Right cardiac atrium (tissue), 5 donors: ENCODE measurements around the gene MRPL45. TPM values are rescaled to one million over a fixed set of nuclear protein-coding genes. Genes with fewer than 3 reads are reported as not detected.
A peak's percentile ranks its signal among the peaks of the same experiment; 100 is the strongest.

ENCODE experiments used
- ATAC-seq, 2 donors: fragments of 200-7000 bp; cut with Tn5 transposase; one replicate each; pipeline versions ENCODE4 v1.8.0 to v1.9.1; 2020; ENCODE audit warnings: moderate library complexity in 2 of 2, mild to moderate bottlenecking in 1 of 2
- DNase-seq, 3 donors: peaks; one replicate each; pipeline ENCODE4 v3.0.0-alpha.2; 2020
- H3K27ac ChIP-seq: one replicate; pipeline ENCODE4 v1.5.1; 2013; ENCODE audit warnings: mild to moderate bottlenecking, low read length, control low read depth, moderate library complexity
- H3K27me3 ChIP-seq: one replicate; pipeline ENCODE4 v1.6.1; 2013; ENCODE audit not compliant: control insufficient read depth, insufficient read depth
- H3K4me1 ChIP-seq: one replicate; pipeline ENCODE4 v1.6.1; 2013; ENCODE audit warnings: low read length; ENCODE audit not compliant: control insufficient read depth, insufficient read depth
- H3K4me3 ChIP-seq: one replicate; pipeline ENCODE4 v1.5.1; 2013; ENCODE audit warnings: low read length, control low read depth
- H3K9me3 ChIP-seq: one replicate; pipeline ENCODE4 v1.6.1; 2013; ENCODE audit warnings: low read length; ENCODE audit not compliant: control insufficient read depth
- WGBS: extraction: QIAGEN DNeasy Blood & Tissue Kit; methylation state at CpG from one replicate; pipeline ENCODE4 v1.1.7; 2013; 5-methylcytosine and 5-hydroxymethylcytosine counted together
- intact Hi-C, 4 donors: fragments of 100-400 bp; cut with DNase I; formaldehyde crosslinking; loops; one replicate each; pipeline versions ENCODE4 v1.11.0 to v1.14.0; 2022 to 2023
- polyA plus RNA-seq: library from polyadenylated mRNA; stranded (reverse); fragments of 200-250 nt; gene quantifications from one replicate; pipeline ENCODE4 v1.2.3, GENCODE V29; 2013
- total RNA-seq, 4 donors: library from RNA; stranded (reverse); fragmentation: NEBNext Ultra II Directional; extraction: Animal tissue kit (Norgen Biotek cat#: 25700); gene quantifications; one replicate each; pipeline ENCODE4 v1.2.1, GENCODE V29; 2021
- donor health status: healthy with polysubstance abuse.
- donor health status: DM: no; HTN: yes; CAD: no.
- donor health status: DM: no; HTN: no; CAD: no.
- donor health status: DM: no; HTN: yes; CAD: no; lungs with severe emphysema.
- donor health status: DM: yes; HTN: yes; CAD: no.

The MRPL45 gene
- total and polyA plus RNA-seq, 5 donors: 25.3 to 36.2 (median 30.8) TPM

GRCh38 chr17:38350035-38350434 is 53.1 kb downstream of the MRPL45 start:
- H3K27me3 ChIP-seq: no peaks in the 10 kb centered on the region
- no peak for DNase-seq
- no peaks in the 10 kb centered on the region for H3K9me3 ChIP-seq
- H3K27ac ChIP-seq: no peak overlapping the region
- 96% methylated on average over 2 of the region's 2 CpGs for WGBS
- ATAC-seq: no peak
- intact Hi-C loops: loop anchor here in 1 of 4 donors (10.0 kb wide), 1 partner anchor 155 kb away; no protein-coding TSS in a partner anchor
- H3K4me1 ChIP-seq: peaks cover 5% of the 10 kb centered on the region
- H3K4me3 ChIP-seq: no peak overlapping the region

- Histone ChIP-seq H3K27me3 (no peaks in the 10 kb centered on the region), H3K27ac (peak within 1 kb of the TSS; percentile 91), H3K9me3 (no peaks in the 10 kb centered on the region), H3K4me1 (peaks cover 5% of the 10 kb centered on the region), H3K4me3 (peak within 1 kb of the TSS; percentile 88)
- WGBS: 4% methylated on average over 84 of the region's 84 CpGs
- intact Hi-C loops: loop anchor here in 1 of 4 donors (10.0 kb wide), 1 partner anchor 153 kb away; no protein-coding TSS in a partner anchor
- peak; percentile 96 to 98 (median 98) for DNase-seq
- peak; percentile 98 for ATAC-seq
Measured at GRCh38 chr17:38351412-38352222, 54.6 kb downstream of the MRPL45 start, which contains the start of gene SOCS7. TSS of gene SOCS7 (plus strand) at chr17:38351844. CDS start at chr17:38352053, 209 bp downstream.

GRCh38 chr17:38352245-38353085 is 55.5 kb downstream of the MRPL45 start:
- H3K4me3 ChIP-seq: peak overlapping the region; percentile 88
- peak overlapping the region; percentile 40 for H3K27ac ChIP-seq
- H3K27me3 ChIP-seq: no peaks in the 10 kb centered on the region
- DNase-seq (peak; percentile 33 to 74 (median 73)), ATAC-seq (peak; percentile 15 to 19)
- under 1% methylated on average over 72 of the region's 72 CpGs for WGBS
- no peaks in the 10 kb centered on the region for H3K9me3 ChIP-seq
- intact Hi-C loops: loop anchor here in 1 of 4 donors (10.0 kb wide), 1 partner anchor 152 kb away; no protein-coding TSS in a partner anchor
- peaks cover 5% of the 10 kb centered on the region for H3K4me1 ChIP-seq

GRCh38 chr17:38353086-38353604 is 56.2 kb downstream of the MRPL45 start:
- Histone ChIP-seq H3K9me3 (no peaks in the 10 kb centered on the region), H3K4me3 (peak overlapping the region; percentile 88), H3K27me3 (no peaks in the 10 kb centered on the region), H3K4me1 (peaks cover 5% of the 10 kb centered on the region), H3K27ac (peak overlapping the region; percentile 8)
- ATAC-seq (no peak), DNase-seq (no peak)
- intact Hi-C loops: loop anchor here in 1 of 4 donors (10.0 kb wide), 1 partner anchor 152 kb away; no protein-coding TSS in a partner anchor
- whole genome bisulfite sequencing: 16% methylated on average over 8 of the region's 8 CpGs

- no peak for ATAC-seq
- peak overlapping the region; percentile 8 for H3K27ac ChIP-seq
- 81% methylated on average over 13 of the region's 13 CpGs for WGBS
Measured at GRCh38 chr17:38353668-38354067, 56.7 kb downstream of the MRPL45 start.

GRCh38 chr17:38354466-38354865 is 57.5 kb downstream of the MRPL45 start:
- WGBS: 68% methylated on average over 7 of the region's 7 CpGs
- intact Hi-C loops: loop anchor here in 1 of 4 donors (10.0 kb wide), 1 partner anchor 150 kb away; no protein-coding TSS in a partner anchor
- ATAC-seq: no peak
- Histone ChIP-seq H3K27me3 (no peaks in the 10 kb centered on the region), H3K4me1 (peaks cover 5% of the 10 kb centered on the region), H3K9me3 (no peaks in the 10 kb centered on the region), H3K27ac (no peak overlapping the region), H3K4me3 (no peak overlapping the region)
- DNase-seq: no peak

More at GRCh38 chr17:38353668-38354067, 56.7 kb downstream of the MRPL45 start:
- Histone ChIP-seq H3K4me3 (peak overlapping the region; percentile 88), H3K4me1 (peaks cover 5% of the 10 kb centered on the region), H3K27me3 (no peaks in the 10 kb centered on the region), H3K9me3 (no peaks in the 10 kb centered on the region)
- intact Hi-C loops: loop anchor here in 1 of 4 donors (10.0 kb wide), 1 partner anchor 151 kb away; no protein-coding TSS in a partner anchor
- no peak for DNase-seq

GRCh38 chr17:38355251-38355650 is 58.3 kb downstream of the MRPL45 start:
- intact Hi-C loops: loop anchor here in 2 of 4 donors (5.0 to 10.0 kb wide), 2 partner anchors 62 to 150 kb away; no protein-coding TSS in a partner anchor
- DNase-seq (no peak), ATAC-seq (no peak)
- Histone ChIP-seq H3K4me3 (no peak overlapping the region), H3K9me3 (no peaks in the 10 kb centered on the region), H3K4me1 (peaks cover 5% of the 10 kb centered on the region), H3K27ac (no peak overlapping the region), H3K27me3 (no peaks in the 10 kb centered on the region)
- 85% methylated on average over 4 of the region's 4 CpGs for WGBS

- 32% methylated on average over 2 of the region's 2 CpGs for WGBS
- DNase-seq (no peak), ATAC-seq (no peak)
- Histone ChIP-seq H3K27ac (no peak overlapping the region), H3K27me3 (no peaks in the 10 kb centered on the region), H3K4me3 (no peak overlapping the region), H3K4me1 (peaks cover 5% of the 10 kb centered on the region), H3K9me3 (no peaks in the 10 kb centered on the region)
- intact Hi-C loops: loop anchor here in 2 of 4 donors (5.0 to 10.0 kb wide), 2 partner anchors 60 to 147 kb away; no protein-coding TSS in a partner anchor
Measured at GRCh38 chr17:38357486-38358123, 60.6 kb downstream of the MRPL45 start.

- WGBS: 55% methylated on average over 9 of the region's 9 CpGs
- Histone ChIP-seq H3K4me1 (peaks cover 5% of the 10 kb centered on the region), H3K27ac (peak overlapping the region; percentile 62), H3K9me3 (no peaks in the 10 kb centered on the region), H3K27me3 (no peaks in the 10 kb centered on the region), H3K4me3 (no peak overlapping the region)
- ATAC-seq (no peak), DNase-seq (no peak)
- intact Hi-C loops: loop anchor here in 2 of 4 donors (5.0 to 10.0 kb wide), 2 partner anchors 58 to 146 kb away; no protein-coding TSS in a partner anchor
Measured at GRCh38 chr17:38358586-38359513, 61.9 kb downstream of the MRPL45 start.
